Neutrophil (primary cell): ENCODE data around the gene CDK7.

Experiments
- H3K27ac ChIP-seq: fragments of 200-600 bp; sonication (generic); 2 replicates; pipeline ENCODE4 v1.5.1; 2016; ENCODE audit warnings: mild to moderate bottlenecking, moderate library complexity
- H3K27me3 ChIP-seq: fragments of 200-600 bp; sonication (generic); 2 replicates; pipeline ENCODE4 v1.6.0; 2016; ENCODE audit warnings: mild to moderate bottlenecking
- H3K36me3 ChIP-seq: fragments of 200-600 bp; sonication (generic); 2 replicates; pipeline ENCODE4 v1.5.1; 2017
- H3K4me1 ChIP-seq, 2 experiments: fragments of 200-600 bp in 1 of 2; sonication (generic) in 1 of 2; 1 replicate in 1 of 2; 2 replicates in 1 of 2; pipeline versions ENCODE4 v1.5.1 to v1.6.1; 2013 to 2016; ENCODE audit warnings: low read depth in 1 of 2, low read length in 1 of 2, mild to moderate bottlenecking in 1 of 2, moderate library complexity in 1 of 2; ENCODE audit not compliant: control insufficient read depth in 1 of 2, insufficient read depth in 1 of 2
- H3K4me3 ChIP-seq, 2 experiments: fragments of 200-600 bp in 1 of 2; sonication (generic) in 1 of 2; 1 replicate in 1 of 2; 2 replicates in 1 of 2; pipeline ENCODE4 v1.5.1; 2013 to 2016; ENCODE audit warnings: low read depth in 1 of 2, low read length in 1 of 2, mild to moderate bottlenecking in 1 of 2, moderate library complexity in 1 of 2
- H3K9me3 ChIP-seq: fragments of 200-600 bp; sonication (generic); 2 replicates; pipeline ENCODE4 v1.5.1; 2016
- CTCF ChIP-seq: fragments of 200-600 bp; sonication (generic); IDR thresholded peaks from 2 replicates; pipeline ENCODE4 v1.5.1; 2016; ENCODE audit warnings: antibody characterized with exemption

CDK7 gene

GRCh38 chr5:69308046-69308553 lies 73.4 kb downstream of the CDK7 start:
- peaks cover 70% of the 10 kb centered on the region for H3K36me3 ChIP-seq
- H3K4me1 ChIP-seq, result peaks cover 23 to 27% of the 10 kb centered on the region in 2 experiments
- TF ChIP-seq CTCF, result no peak
- peak overlapping the region; percentile 99 for H3K27ac ChIP-seq
- no peaks in the 10 kb centered on the region for H3K9me3 ChIP-seq
- H3K27me3 ChIP-seq, result no peaks in the 10 kb centered on the region
- H3K4me3 ChIP-seq, result no peak overlapping the region

GRCh38 chr5:69309380-69309779 lies 74.7 kb downstream of the CDK7 start:
- H3K27me3 ChIP-seq, result no peaks in the 10 kb centered on the region
- peaks cover 72% of the 10 kb centered on the region for H3K36me3 ChIP-seq
- TF ChIP-seq CTCF, result no peak
- H3K27ac ChIP-seq, result peak overlapping the region; percentile 99
- no peak overlapping the region for H3K4me3 ChIP-seq
- H3K9me3 ChIP-seq, result no peaks in the 10 kb centered on the region
- H3K4me1 ChIP-seq, result peaks cover 36 to 40% of the 10 kb centered on the region in 2 experiments

- Histone ChIP-seq H3K4me3 (peak overlapping the region; percentile 9 to 51), H3K9me3 (no peaks in the 10 kb centered on the region), H3K27ac (peak overlapping the region; percentile 99), H3K36me3 (peaks cover 42% of the 10 kb centered on the region), H3K4me1 (peaks cover 68% of the 10 kb centered on the region in 2 experiments), H3K27me3 (no peaks in the 10 kb centered on the region)
- TF ChIP-seq CTCF, result no peak
Measured at GRCh38 chr5:69312459-69313160, 77.9 kb downstream of the CDK7 start.

- peaks cover 75 to 76% of the 10 kb centered on the region in 2 experiments for H3K4me1 ChIP-seq
- TF ChIP-seq CTCF, result no peak
- H3K36me3 ChIP-seq, result peaks cover 34% of the 10 kb centered on the region
- peak overlapping the region; percentile 9 to 51 for H3K4me3 ChIP-seq
- H3K27ac ChIP-seq, result peak overlapping the region; percentile 99
- no peaks in the 10 kb centered on the region for H3K9me3 ChIP-seq
- no peaks in the 10 kb centered on the region for H3K27me3 ChIP-seq
Measured at GRCh38 chr5:69313428-69313827, 78.7 kb downstream of the CDK7 start.

- H3K36me3 ChIP-seq, result peaks cover 22% of the 10 kb centered on the region
- H3K4me1 ChIP-seq, result peaks cover 94 to 97% of the 10 kb centered on the region in 2 experiments
- no peak overlapping the region for H3K4me3 ChIP-seq
- peak overlapping the region; percentile 99 for H3K27ac ChIP-seq
- no peak for TF ChIP-seq CTCF
- no peaks in the 10 kb centered on the region for H3K27me3 ChIP-seq
- H3K9me3 ChIP-seq, result no peaks in the 10 kb centered on the region
Measured at GRCh38 chr5:69315972-69316371, 81.3 kb downstream of the CDK7 start.
